Caco-2 (cell line): ENCODE results near the gene AFF1. TPM values are rescaled to one million over a fixed set of nuclear protein-coding genes. Genes with fewer than 3 reads are reported as not detected.

Experiments
- BruUV-seq: library from RNA; stranded (reverse); fragments of 400-500 nt; replicated peaks from 2 replicates; lab custom pipeline; 2021; lab: Mats Ljungman, UMichigan
- CTCF ChIA-PET: fragments of 300-600 bp; sonication (Branson Sonifier 250); formaldehyde crosslinking; loops from one replicate; lab custom pipeline; 2022; ENCODE audit warnings: antibody characterized with exemption; lab: Charles Lee
- POLR2A ChIA-PET: fragments of 300-600 bp; sonication (Branson Sonifier 250); formaldehyde crosslinking; loops from one replicate; lab custom pipeline; 2022; ENCODE audit warnings: antibody characterized with exemption; lab: Charles Lee
- DNase-seq, 2 experiments: peaks; one replicate each; pipeline versions ENCODE4 v3.0.0 to v3.0.0-alpha.2; 2020 to 2022
- H3K27me3 ChIP-seq: replicated peaks from 2 replicates; pipeline ENCODE4 v1.6.0; 2011; ENCODE audit warnings: low read length; ENCODE audit not compliant: control insufficient read depth, insufficient read depth
- H3K36me3 ChIP-seq: 2 replicates; pipeline ENCODE4 v1.5.1; 2011; ENCODE audit warnings: low read length; ENCODE audit not compliant: control insufficient read depth, insufficient read depth
- H3K4me1 ChIP-seq: fragments of 250-450 bp; sonication (Bioruptor Pico); 2 replicates; pipeline ENCODE4 v1.5.1; 2020; ENCODE audit warnings: mild to moderate bottlenecking
- H3K4me3 ChIP-seq: 2 replicates; pipeline ENCODE4 v1.5.1; 2011; ENCODE audit warnings: low read depth, mild to moderate bottlenecking, control low read depth, low read length
- H3K9me3 ChIP-seq: fragments of 250-450 bp; sonication (Bioruptor Pico); 2 replicates; pipeline ENCODE4 v1.5.1; 2020; ENCODE audit warnings: mild to moderate bottlenecking, moderate library complexity
- H3K27ac Mint-ChIP-seq: one replicate; pipeline ENCODE4 v1.8.0; 2022; ENCODE audit warnings: mixed read lengths; ENCODE audit not compliant: unreplicated experiment
- H3K27me3 Mint-ChIP-seq: one replicate; pipeline ENCODE4 v1.8.0; 2022; ENCODE audit warnings: mixed read lengths; ENCODE audit not compliant: insufficient read depth, unreplicated experiment
- H3K36me3 Mint-ChIP-seq: one replicate; pipeline ENCODE4 v1.8.0; 2022; ENCODE audit warnings: mild to moderate bottlenecking, mixed read lengths; ENCODE audit not compliant: insufficient read depth, unreplicated experiment
- H3K4me1 Mint-ChIP-seq: one replicate; pipeline ENCODE4 v1.8.0; 2022; ENCODE audit warnings: low read depth, mixed read lengths; ENCODE audit not compliant: unreplicated experiment
- H3K4me3 Mint-ChIP-seq: one replicate; pipeline ENCODE4 v1.8.0; 2022; ENCODE audit warnings: mild to moderate bottlenecking, moderate library complexity, mixed read lengths; ENCODE audit not compliant: unreplicated experiment
- H3K9me3 Mint-ChIP-seq: one replicate; pipeline ENCODE4 v1.8.0; 2022; ENCODE audit warnings: mixed read lengths; ENCODE audit not compliant: unreplicated experiment
- CTCF ChIP-seq, 2 experiments: fragments of 200-600 bp in 1 of 2; IDR thresholded peaks; 1 replicate in 1 of 2; 2 replicates in 1 of 2; pipeline versions ENCODE4 v1.5.1 to v1.8.0; 2011 to 2022; ENCODE audit warnings: antibody characterized with exemption in 1 of 2, control low read depth in 1 of 2, inconsistent platforms in 1 of 2, low read depth in 1 of 2, low read length in 1 of 2, mild to moderate bottlenecking in 1 of 2, moderate library complexity in 1 of 2; ENCODE audit not compliant: insufficient read depth in 1 of 2, severe bottlenecking in 1 of 2, unreplicated experiment in 1 of 2
- intact Hi-C: fragments of 100-400 bp; cut with micrococcal nuclease; formaldehyde crosslinking; loops from one replicate; pipeline ENCODE4 v1.10.0; 2022; ENCODE audit not compliant: unreplicated experiment
- total RNA-seq: library from RNA; stranded (reverse); gene quantifications from 2 replicates; pipeline ENCODE4 v1.2.3, GENCODE V29; 2022

The AFF1 gene
- total RNA-seq, 1 experiment from 2014 or later, result 48.3 TPM

- no peaks in the 10 kb centered on the region for H3K27me3 ChIP-seq
- Mint-ChIP-seq H3K4me1 (peaks cover 7% of the 10 kb centered on the region), H3K27me3 (no peaks in the 10 kb centered on the region), H3K27ac (peak overlapping the region; percentile 2), H3K4me3 (no peak overlapping the region), H3K9me3 (no peaks in the 10 kb centered on the region), H3K36me3 (peaks cover 17% of the 10 kb centered on the region)
- POLR2A ChIA-PET, result no interaction called here
- no peaks in the 10 kb centered on the region for H3K4me1 ChIP-seq
- DNase-seq, result no peak
- H3K4me3 ChIP-seq, result no peak overlapping the region
- no TSS peak for BruUV-seq
- no peaks in the 10 kb centered on the region for H3K9me3 ChIP-seq
- intact Hi-C loops, result no loop called here
- CTCF ChIA-PET, result no interaction called here
- no peaks in the 10 kb centered on the region for H3K36me3 ChIP-seq
- no peak for TF ChIP-seq CTCF (IDR thresholded peaks at IDR 0.05; ENCODE audit: insufficient read depth in 1 of 2, low read depth in 1 of 2, low read length in 1 of 2, severe bottlenecking in 1 of 2, unreplicated experiment in 1 of 2)
Measured at GRCh38 chr4:87074121-87074488, 139.3 kb downstream of the AFF1 start.

GRCh38 chr4:87075876-87076275 is 141.1 kb downstream of the AFF1 start:
- Mint-ChIP-seq H3K9me3 (no peaks in the 10 kb centered on the region), H3K4me1 (peaks cover 14% of the 10 kb centered on the region), H3K27me3 (no peaks in the 10 kb centered on the region), H3K4me3 (no peak overlapping the region), H3K36me3 (peaks cover 13% of the 10 kb centered on the region), H3K27ac (no peak overlapping the region)
- Histone ChIP-seq H3K4me3 (no peak overlapping the region), H3K36me3 (no peaks in the 10 kb centered on the region), H3K4me1 (no peaks in the 10 kb centered on the region), H3K27me3 (no peaks in the 10 kb centered on the region), H3K9me3 (no peaks in the 10 kb centered on the region)
- DNase-seq, result no peak
- intact Hi-C loops, result no loop called here
- BruUV-seq, result no TSS peak
- POLR2A ChIA-PET, result no interaction called here
- TF ChIP-seq CTCF (IDR thresholded peaks at IDR 0.05; ENCODE audit: insufficient read depth in 1 of 2, low read depth in 1 of 2, low read length in 1 of 2, severe bottlenecking in 1 of 2, unreplicated experiment in 1 of 2), result no peak
- CTCF ChIA-PET, result no interaction called here

GRCh38 chr4:87076690-87077358 is 142.0 kb downstream of the AFF1 start:
- H3K4me3 ChIP-seq, result no peak overlapping the region
- H3K36me3 Mint-ChIP-seq, result peaks cover 9% of the 10 kb centered on the region
- no peak for DNase-seq
- H3K9me3 ChIP-seq, result no peaks in the 10 kb centered on the region
- ChIA-PET CTCF (no interaction called here), POLR2A (no interaction called here)
- H3K27me3 ChIP-seq, result no peaks in the 10 kb centered on the region
- H3K4me1 ChIP-seq, result no peaks in the 10 kb centered on the region
- no peaks in the 10 kb centered on the region for H3K9me3 Mint-ChIP-seq
- intact Hi-C loops, result no loop called here
- no peak for TF ChIP-seq CTCF (IDR thresholded peaks at IDR 0.05; ENCODE audit: insufficient read depth in 1 of 2, low read depth in 1 of 2, low read length in 1 of 2, severe bottlenecking in 1 of 2, unreplicated experiment in 1 of 2)
- no TSS peak for BruUV-seq
- no peak overlapping the region for H3K4me3 Mint-ChIP-seq
- H3K36me3 ChIP-seq, result no peaks in the 10 kb centered on the region
- H3K27me3 Mint-ChIP-seq, result no peaks in the 10 kb centered on the region
- peaks cover 10% of the 10 kb centered on the region for H3K4me1 Mint-ChIP-seq
- H3K27ac Mint-ChIP-seq, result no peak overlapping the region
